DMS53 treated with DMSO at 0.1 percent for 48 hours (cell line): ENCODE measurements around the gene DGKD.

Experiments used
- DNase-seq: peaks from one replicate; lab custom pipeline; 2025; ENCODE audit not compliant: unreplicated experiment; lab: John Stamatoyannopoulos, UW

Gene DGKD

GRCh38 chr2:233426619-233427342 is 72.5 kb downstream of the DGKD start:
- DNase-seq = no peak

- DNase-seq = no peak
Observed at GRCh38 chr2:233428008-233428407, 73.7 kb downstream of the DGKD start.

GRCh38 chr2:233428438-233428837 is 74.1 kb downstream of the DGKD start:
- DNase-seq = no peak

- DNase-seq = no peak
Observed at GRCh38 chr2:233429175-233429897, 75.0 kb downstream of the DGKD start.

- no peak for DNase-seq
Observed at GRCh38 chr2:233430081-233430480, 75.8 kb downstream of the DGKD start.

GRCh38 chr2:233430651-233431050 is 76.4 kb downstream of the DGKD start:
- DNase-seq = no peak

- no peak for DNase-seq
Observed at GRCh38 chr2:233433029-233433428, 78.7 kb downstream of the DGKD start.

- DNase-seq = no peak
Observed at GRCh38 chr2:233433794-233434193, 79.5 kb downstream of the DGKD start.

- DNase-seq = no peak
Observed at GRCh38 chr2:233434666-233435330, 80.5 kb downstream of the DGKD start.

- no peak for DNase-seq
Observed at GRCh38 chr2:233435436-233436190, 81.3 kb downstream of the DGKD start.

GRCh38 chr2:233436191-233436581 is 81.9 kb downstream of the DGKD start:
- no peak for DNase-seq

GRCh38 chr2:233436691-233437438 is 82.6 kb downstream of the DGKD start:
- no peak for DNase-seq

- DNase-seq = no peak
Observed at GRCh38 chr2:233437439-233437955, 83.2 kb downstream of the DGKD start.

- no peak for DNase-seq
Observed at GRCh38 chr2:233438573-233439147, 84.4 kb downstream of the DGKD start.

GRCh38 chr2:233439191-233439590 is 84.9 kb downstream of the DGKD start:
- DNase-seq = no peak

GRCh38 chr2:233440314-233440713 is 86.0 kb downstream of the DGKD start:
- DNase-seq = no peak

GRCh38 chr2:233440714-233441113 is 86.4 kb downstream of the DGKD start:
- no peak for DNase-seq

GRCh38 chr2:233441161-233442027 is 87.1 kb downstream of the DGKD start:
- no peak for DNase-seq

GRCh38 chr2:233442028-233442310 is 87.7 kb downstream of the DGKD start:
- no peak for DNase-seq
